NCI-H187 treated with DMSO at 0.1 percent for 48 hours (cell line): Measurements from ENCODE around the gene MAPT.

Experiments
- DNase-seq: peaks from one replicate; lab custom pipeline; 2025; lab: John Stamatoyannopoulos, UW

Gene MAPT

GRCh38 chr17:45894022-45894784 is at the start of gene MAPT:
Gene MAPT, plus strand, starts transcription at chr17:45894554. Its CDS starts 67,784 bp downstream, at chr17:45962338.
- peak; percentile 57 for DNase-seq

DNA sequence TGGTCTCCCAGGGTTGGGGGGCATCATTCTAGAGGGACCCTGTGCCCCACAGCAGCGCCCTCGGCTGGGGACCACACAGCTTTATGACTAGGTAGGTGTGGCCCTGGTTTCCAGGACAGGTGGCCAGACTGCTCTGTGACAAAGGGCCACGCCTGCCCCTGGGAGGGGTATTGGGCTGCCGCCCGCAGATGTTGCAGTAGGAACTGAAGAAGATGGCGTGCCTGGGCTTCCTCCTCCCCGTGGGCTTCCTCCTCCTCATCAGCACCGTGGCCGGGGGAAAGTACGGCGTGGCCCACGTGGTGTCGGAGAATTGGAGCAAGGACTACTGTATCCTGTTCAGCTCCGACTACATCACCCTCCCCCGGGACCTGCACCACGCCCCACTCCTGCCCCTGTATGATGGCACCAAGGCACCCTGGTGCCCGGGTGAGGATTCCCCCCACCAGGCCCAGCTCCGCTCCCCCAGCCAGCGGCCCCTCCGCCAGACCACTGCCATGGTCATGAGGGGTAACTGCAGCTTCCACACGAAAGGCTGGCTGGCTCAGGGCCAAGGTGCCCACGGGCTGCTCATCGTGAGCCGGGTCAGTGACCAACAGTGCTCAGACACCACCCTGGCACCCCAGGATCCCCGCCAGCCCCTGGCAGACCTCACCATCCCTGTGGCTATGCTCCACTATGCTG is 49.5 kb upstream of the MAPT start, which contains the start of gene SPPL2C:
Gene SPPL2C (plus strand): TSS at position 187 of the 681 bp plus-strand sequence. CDS start 26 bp downstream, at position 213.
- DNase-seq: no peak

- DNase-seq: no peak
Measured at GRCh38 chr17:45845376-45846185, 48.8 kb upstream of the MAPT start.

DNA sequence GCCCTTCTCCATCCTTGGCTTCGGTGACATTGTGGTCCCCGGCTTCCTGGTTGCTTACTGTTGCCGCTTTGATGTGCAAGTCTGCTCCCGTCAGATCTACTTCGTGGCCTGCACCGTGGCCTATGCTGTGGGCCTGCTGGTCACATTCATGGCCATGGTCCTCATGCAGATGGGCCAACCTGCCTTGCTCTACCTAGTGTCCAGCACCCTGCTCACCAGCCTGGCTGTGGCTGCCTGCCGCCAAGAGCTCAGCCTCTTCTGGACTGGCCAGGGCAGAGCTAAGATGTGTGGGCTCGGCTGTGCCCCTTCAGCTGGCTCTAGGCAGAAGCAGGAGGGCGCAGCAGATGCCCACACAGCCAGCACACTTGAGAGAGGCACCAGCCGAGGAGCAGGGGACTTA is 48.1 kb upstream of the MAPT start:
- no peak for DNase-seq

- DNase-seq: no peak
Measured at GRCh38 chr17:45846646-45847045, 47.7 kb upstream of the MAPT start.

DNA sequence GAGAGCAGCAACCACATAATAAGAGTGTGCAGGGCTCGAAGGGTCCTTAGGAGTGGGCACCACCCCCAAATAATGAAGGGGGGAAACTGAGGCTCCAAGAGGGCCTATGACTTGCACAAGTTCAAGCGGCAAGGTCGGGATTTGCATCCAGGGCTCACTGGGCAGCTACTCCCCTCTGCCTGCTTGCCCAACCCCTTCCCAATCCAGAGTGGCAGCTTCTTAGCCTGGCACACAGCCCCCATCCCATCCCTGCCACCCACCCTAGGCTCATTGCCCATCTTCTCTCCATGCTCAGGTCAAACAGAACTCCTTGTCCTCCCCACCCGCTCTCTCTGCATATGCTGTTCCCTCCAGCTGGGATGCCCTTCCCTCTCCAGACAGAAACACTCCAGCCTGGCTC is 47.3 kb upstream of the MAPT start:
- no peak for DNase-seq

- no peak for DNase-seq
Measured at GRCh38 chr17:45847747-45848146, 46.6 kb upstream of the MAPT start.

DNA sequence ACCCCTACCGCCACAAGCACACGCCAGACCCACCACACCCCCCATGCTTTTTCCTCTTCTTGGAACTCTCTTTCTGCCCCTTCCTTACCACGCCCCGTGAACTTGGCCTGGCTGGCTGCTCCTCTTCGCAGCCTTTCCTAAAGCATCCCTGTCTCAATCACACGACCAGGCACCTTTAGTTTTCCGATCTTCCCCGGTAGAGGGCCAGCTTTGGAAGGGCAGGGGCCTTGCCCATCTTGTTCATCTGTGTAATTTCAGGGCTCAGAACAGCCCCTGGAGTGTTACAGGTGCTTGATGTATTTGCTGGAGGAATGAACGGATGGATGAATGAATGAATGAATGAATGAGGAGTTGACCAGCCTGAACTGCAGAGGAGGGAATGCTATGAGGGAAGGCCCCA is 45.9 kb upstream of the MAPT start:
- no peak for DNase-seq

- DNase-seq: no peak
Measured at GRCh38 chr17:45848868-45849535, 45.4 kb upstream of the MAPT start.

DNA sequence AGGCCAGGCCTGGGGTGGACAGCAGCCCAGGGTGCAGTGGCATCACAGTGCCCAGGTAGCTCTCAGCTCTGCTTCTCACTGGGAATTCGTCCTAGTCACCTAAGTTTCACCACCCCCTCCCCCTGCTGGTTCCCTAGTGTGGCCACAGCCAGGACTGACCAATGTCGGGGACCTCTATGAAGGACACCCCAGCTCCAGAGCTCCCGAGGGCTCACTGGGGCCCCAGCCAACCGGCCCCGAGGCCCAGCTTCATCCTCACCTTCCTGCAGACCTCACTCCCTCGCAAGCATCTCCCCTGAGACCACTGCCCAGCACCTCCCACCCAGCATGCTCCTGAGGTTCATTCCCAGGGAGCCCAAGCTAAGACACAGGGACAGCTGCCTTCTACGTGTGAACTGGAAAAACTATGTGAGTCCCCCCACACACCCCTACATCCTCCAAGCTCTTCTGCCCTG is 44.8 kb upstream of the MAPT start:
- no peak for DNase-seq

GRCh38 chr17:45850011-45850410 is 44.3 kb upstream of the MAPT start:
- DNase-seq: no peak

- DNase-seq: no peak
Measured at GRCh38 chr17:45850468-45850867, 43.9 kb upstream of the MAPT start.

- no peak for DNase-seq
Measured at GRCh38 chr17:45851022-45851421, 43.3 kb upstream of the MAPT start.

DNA sequence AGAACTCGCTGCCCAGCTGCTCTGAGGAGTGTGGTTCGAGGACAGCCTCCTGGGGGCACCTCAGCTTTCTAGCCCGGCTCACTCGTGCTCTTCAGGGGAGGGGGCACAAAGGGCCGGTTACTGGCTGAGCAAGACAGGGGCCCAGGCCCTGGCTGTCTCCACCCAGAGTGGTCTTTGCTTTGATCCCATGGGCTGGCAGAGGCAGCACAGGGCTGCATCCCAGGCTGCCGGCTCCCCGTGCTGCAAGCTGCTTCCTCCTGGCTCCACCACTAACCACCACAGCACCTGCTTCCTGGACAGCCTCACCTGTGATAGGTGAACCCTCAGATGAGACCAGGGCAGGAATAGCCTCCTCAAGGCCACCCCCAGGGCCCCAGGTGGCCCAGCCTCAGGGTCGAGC is 42.9 kb upstream of the MAPT start:
- DNase-seq: no peak

GRCh38 chr17:45851873-45852272 is 42.5 kb upstream of the MAPT start:
- no peak for DNase-seq

DNA sequence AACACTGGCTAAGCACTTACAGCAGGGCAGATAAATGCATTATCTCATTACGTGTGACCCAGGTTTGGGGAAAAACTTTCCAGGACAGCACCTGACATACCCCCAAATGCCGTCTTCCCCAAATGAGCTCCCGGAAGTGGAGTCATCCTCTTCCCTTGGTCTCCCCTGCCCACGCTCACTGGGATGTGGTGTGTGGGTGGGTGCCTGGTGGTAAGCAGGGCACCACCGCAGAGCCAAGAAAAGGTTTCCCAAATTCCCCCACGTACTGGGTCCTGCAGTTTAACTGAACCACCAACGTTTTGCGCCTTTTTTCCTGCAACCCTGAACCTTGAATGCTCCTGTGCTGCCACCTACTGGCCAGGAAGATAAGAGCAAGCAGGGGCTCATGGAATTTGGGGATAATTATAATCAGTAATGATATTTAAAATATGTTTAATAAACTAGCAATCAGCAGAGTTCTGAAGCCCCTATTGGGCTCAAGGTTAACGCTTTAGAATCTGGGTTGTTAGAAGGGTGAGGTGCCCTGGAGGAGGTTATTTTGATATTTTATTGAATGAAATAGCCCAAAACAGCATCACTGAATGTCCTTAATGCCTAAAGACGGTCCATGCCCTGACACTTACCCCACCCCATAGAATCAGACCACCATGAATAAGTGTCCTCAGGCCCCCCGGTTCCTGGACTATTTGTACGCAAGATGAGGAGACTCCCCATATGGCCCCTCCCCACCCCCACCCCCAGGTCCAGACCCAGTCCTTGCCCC is 41.6 kb upstream of the MAPT start:
- no peak for DNase-seq

GRCh38 chr17:45854209-45854608 is 40.1 kb upstream of the MAPT start:
- no peak for DNase-seq

DNA sequence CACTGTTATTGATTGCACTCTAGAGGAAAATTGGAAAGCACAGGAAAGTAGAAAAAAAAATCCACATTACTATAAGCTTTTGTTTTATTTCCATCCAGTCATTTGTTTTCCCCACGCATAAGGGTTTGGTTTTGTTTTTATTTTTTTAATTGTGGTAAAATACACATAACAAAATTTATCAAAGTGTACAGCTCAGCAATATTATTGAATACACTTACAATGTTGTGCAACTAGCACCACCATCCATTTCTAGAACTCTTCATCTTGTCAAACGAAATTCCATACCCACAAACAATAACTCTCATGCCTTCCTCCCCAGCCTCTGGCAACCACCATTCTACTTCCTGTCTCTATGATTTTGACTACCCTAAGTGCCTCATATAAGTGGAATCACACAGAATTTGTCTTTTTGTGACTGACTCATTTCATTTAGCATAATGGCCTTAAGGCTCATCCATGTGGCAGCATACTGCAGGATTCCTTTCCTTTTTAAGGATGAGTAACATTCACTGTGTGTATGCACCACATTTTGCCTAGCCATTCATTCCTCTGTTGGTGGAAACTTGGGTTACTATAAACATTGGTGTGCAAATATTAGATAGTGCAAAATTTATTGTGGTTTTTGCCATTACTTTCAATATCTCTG is 38.5 kb upstream of the MAPT start:
- DNase-seq: no peak

GRCh38 chr17:45857977-45858708 is 36.2 kb upstream of the MAPT start:
- no peak for DNase-seq

DNA sequence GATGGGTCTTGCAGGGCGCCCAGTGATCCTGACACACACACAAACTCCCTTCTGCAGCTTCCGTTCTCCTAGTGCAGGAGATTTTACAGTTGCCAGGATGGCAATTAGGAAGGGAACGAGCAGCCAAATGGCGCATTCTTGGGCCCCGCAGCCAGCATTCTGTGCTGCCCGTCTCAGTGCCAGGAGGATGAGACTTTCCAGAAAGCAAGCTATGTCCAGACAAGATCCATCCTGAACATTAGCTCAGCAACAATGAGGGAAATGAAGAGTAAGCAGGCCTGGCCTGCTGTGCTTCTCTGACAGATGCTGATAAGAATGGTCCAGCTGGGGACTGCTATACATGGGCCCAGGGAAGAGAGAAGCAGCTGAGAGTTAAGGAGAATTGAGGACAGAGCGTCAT is 33.2 kb upstream of the MAPT start:
- no peak for DNase-seq
